K562 (cell line): Measurements from ENCODE around the gene TXNRD3. TPM values are rescaled to one million over a fixed set of nuclear protein-coding genes. Genes with fewer than 3 reads are reported as not detected.

Experiments
- ATAC-seq: fragments of 200-7000 bp; cut with Tn5 transposase; 3 replicates; pipeline ENCODE4 v1.9.1; 2020; ENCODE audit warnings: moderate library complexity
- BruUV-seq: library from RNA; stranded (reverse); fragments of 400-500 nt; replicated peaks from 2 replicates; lab custom pipeline; 2021; lab: Mats Ljungman, UMichigan
- CTCF ChIA-PET: fragments of 300-600 bp; formaldehyde crosslinking; extraction: SDS; loops from one replicate; lab custom pipeline; 2021; ENCODE audit warnings: low intra/inter-chr PET ratio; lab: Yijun Ruan, JAX
- POLR2A ChIA-PET: fragments of 300-600, 350-650 bp; sonication (Branson Sonifier 250); formaldehyde crosslinking; extraction: SDS; loops from one replicate; lab custom pipeline; 2021; ENCODE audit warnings: antibody characterized with exemption, inconsistent platforms; lab: Yijun Ruan, JAX
- DNase-seq, 4 experiments: peaks; one replicate each; pipeline versions ENCODE4 v3.0.0 to v3.0.0-alpha.2; 2011 to 2018; ENCODE audit warnings: low spot score in 3 of 4, mixed read lengths in 3 of 4; ENCODE audit errors: extremely low read depth in 1 of 4
- FAIRE-seq: peaks from 2 replicates; lab custom pipeline; 2011; peaks lifted over from hg19 to GRCh38; lab: Jason Lieb, UNC
- H2AFZ ChIP-seq: 2 replicates; pipeline ENCODE4 v1.6.0; 2011; ENCODE audit warnings: low read depth, low read length, control low read depth, inconsistent platforms
- H3K27ac ChIP-seq: fragments of 200-600 bp; 3 replicates; pipeline ENCODE4 v1.8.0; 2011; ENCODE audit warnings: low read depth, mild to moderate bottlenecking, control low read depth, inconsistent platforms, low read length, moderate library complexity, mixed read lengths; ENCODE audit errors: extremely low read depth
- H3K27me3 ChIP-seq, 2 experiments: fragments of 300-600 bp in 1 of 2; 2 replicates in 1 of 2; 3 replicates in 1 of 2; pipeline versions ENCODE4 v1.6.0 to v1.8.0; 2011; ENCODE audit warnings: inconsistent platforms in 2 of 2, low read length in 2 of 2, mild to moderate bottlenecking in 1 of 2, mixed read lengths in 1 of 2, moderate library complexity in 1 of 2; ENCODE audit not compliant: control insufficient read depth in 2 of 2, insufficient read depth in 2 of 2
- H3K36me3 ChIP-seq: fragments of 300-600 bp; 3 replicates; pipeline ENCODE4 v1.8.0; 2011; ENCODE audit warnings: mild to moderate bottlenecking, low read length, inconsistent platforms; ENCODE audit not compliant: control insufficient read depth, insufficient read depth
- H3K4me1 ChIP-seq, 2 experiments: fragments of 200-600 bp in 1 of 2; replicated peaks in 1 of 2; 2 replicates in 1 of 2; 3 replicates in 1 of 2; pipeline versions ENCODE4 v1.5.1 to v1.8.0; 2011; ENCODE audit warnings: inconsistent platforms in 2 of 2, low read length in 2 of 2, mild to moderate bottlenecking in 1 of 2, mixed read lengths in 1 of 2, moderate library complexity in 1 of 2; ENCODE audit not compliant: control insufficient read depth in 2 of 2, insufficient read depth in 2 of 2
- H3K4me2 ChIP-seq: 2 replicates; pipeline ENCODE4 v1.6.1; 2011; ENCODE audit warnings: low read length, control low read depth, inconsistent platforms, mixed read lengths; ENCODE audit not compliant: insufficient read depth
- H3K4me3 ChIP-seq: fragments of 200-600 bp; sonication (generic), shearing (Covaris generic); 2 replicates; pipeline ENCODE4 v1.5.1; 2016; ENCODE audit warnings: control low read depth, inconsistent platforms
- H3K79me2 ChIP-seq: fragments of 200-600 bp; 3 replicates; pipeline ENCODE4 v1.8.0; 2011; ENCODE audit warnings: low read length, inconsistent platforms; ENCODE audit not compliant: control insufficient read depth, insufficient read depth
- H3K9ac ChIP-seq, 2 experiments: 2 replicates each; pipeline versions ENCODE4 v1.6.0 to v1.6.1; 2011; ENCODE audit warnings: low read depth in 2 of 2, low read length in 2 of 2, control low read depth in 1 of 2, inconsistent platforms in 1 of 2, mild to moderate bottlenecking in 1 of 2, mixed read lengths in 1 of 2; ENCODE audit not compliant: insufficient read depth in 1 of 2
- H3K9me1 ChIP-seq: one replicate; pipeline ENCODE4 v1.6.0; 2011; ENCODE audit warnings: inconsistent platforms, mild to moderate bottlenecking, low read length, moderate library complexity; ENCODE audit not compliant: control insufficient read depth, insufficient read depth
- H3K9me3 ChIP-seq: replicated peaks from 2 replicates; pipeline ENCODE4 v1.5.1; 2011; ENCODE audit warnings: low read depth, low read length, inconsistent platforms; ENCODE audit not compliant: control insufficient read depth, insufficient read depth
- H4K20me1 ChIP-seq: replicated peaks from 2 replicates; pipeline ENCODE4 v1.6.1; 2011; ENCODE audit warnings: low read length, inconsistent platforms, mixed read lengths; ENCODE audit not compliant: control insufficient read depth, insufficient read depth
- BRF2 ChIP-seq: IDR thresholded peaks from 3 replicates; pipeline ENCODE4 v1.6.1; 2011; ENCODE audit warnings: borderline replicate concordance, mild to moderate bottlenecking; ENCODE audit not compliant: insufficient read length, insufficient read depth
- COPS2 ChIP-seq: fragments of 450-650 bp; conservative IDR thresholded peaks from 2 replicates; pipeline ENCODE4 v1.6.1; 2016; ENCODE audit warnings: mild to moderate bottlenecking, moderate library complexity
- CREB3L1 ChIP-seq: fragments of 450-650 bp; IDR thresholded peaks from 2 replicates; pipeline ENCODE4 v1.6.1; 2014; ENCODE audit warnings: low read depth, mild to moderate bottlenecking, moderate library complexity, borderline replicate concordance
- HIVEP1 ChIP-seq: fragments of 250-450 bp; sonication (Bioruptor Pico); IDR thresholded peaks from 2 replicates; pipeline ENCODE4 v1.4.0; 2020; ENCODE audit warnings: mild to moderate bottlenecking
- NELFE ChIP-seq: IDR thresholded peaks from 2 replicates; pipeline ENCODE4 v1.6.1; 2011; ENCODE audit warnings: mild to moderate bottlenecking; ENCODE audit not compliant: insufficient read depth, insufficient read length
- PBX2 ChIP-seq, 2 experiments: IDR thresholded peaks in 1 of 2; conservative IDR thresholded peaks in 1 of 2; 2 replicates each; pipeline ENCODE4 v1.6.1; 2016; ENCODE audit warnings: low read depth in 2 of 2, mild to moderate bottlenecking in 1 of 2, missing compliant biosample characterization in 1 of 2, missing genetic modification characterization in 1 of 2, moderate library complexity in 1 of 2
- RB1 ChIP-seq: fragments of 450-650 bp; IDR thresholded peaks from 2 replicates; pipeline ENCODE4 v1.6.1; 2017; ENCODE audit warnings: low read depth, mild to moderate bottlenecking
- SETDB1 ChIP-seq: IDR thresholded peaks from one replicate; pipeline ENCODE4 v1.6.1; 2012; ENCODE audit warnings: low read length, control low read depth, inconsistent platforms
- SMARCC2 ChIP-seq: fragments of 450-650 bp; IDR thresholded peaks from 2 replicates; pipeline ENCODE4 v1.6.1; 2017; ENCODE audit warnings: antibody characterized with exemption, moderate library complexity, mild to moderate bottlenecking, low read depth
- THAP12 ChIP-seq: fragments of 250-450 bp; sonication (Bioruptor Pico); IDR thresholded peaks from 2 replicates; pipeline ENCODE4 v1.9.0; 2021; ENCODE audit warnings: mild to moderate bottlenecking, inconsistent platforms
- ZNF740 ChIP-seq, 3 experiments: fragments of 200-800 bp in 1 of 3; sonication (Bioruptor generic) in 1 of 3; sonication (generic) in 1 of 3; formaldehyde crosslinking in 1 of 3; IDR thresholded peaks; 2 replicates each; pipeline versions ENCODE4 v1.6.1 to v1.8.0; 2016 to 2022; ENCODE audit warnings: mild to moderate bottlenecking in 2 of 3, missing compliant biosample characterization in 2 of 3, missing genetic modification characterization in 2 of 3, missing genetic modification reagents in 1 of 3
- WGBS: fragments of 100-300 bp; shearing (Covaris generic); methylation state at CpG from one replicate; pipeline ENCODE4 v1.1.6; 2016; ENCODE audit warnings: low coverage, mixed read lengths; ENCODE audit not compliant: insufficient coverage; ENCODE audit errors: missing lambda C conversion rate; 5-methylcytosine and 5-hydroxymethylcytosine counted together
- in situ Hi-C: fragments of 300-500 bp; cut with MboI; formaldehyde crosslinking; loops from 4 replicates; pipeline ENCODE4 v1.15.0; 2018; ENCODE audit warnings: inconsistent platforms, mixed read lengths
- intact Hi-C: fragments of 100-400 bp; cut with micrococcal nuclease; formaldehyde crosslinking; loops from 2 replicates; pipeline ENCODE4 v1.14.2; 2022
- polyA plus RNA-seq, 8 experiments: library from polyadenylated mRNA; depleted of rRNA in 4 of 8; stranded (reverse) in 5 of 8; unstranded in 3 of 8; fragments of >200 nt; fragmentation: Nextera tagmentation in 2 of 8; fragmentation: Illumina TruSeq in 1 of 8; extraction: Ambion mirVana in 2 of 8; extraction: Trizol in 1 of 8; gene quantifications; 2 replicates each; pipeline versions ENCODE4 v1.2.1 to v1.2.3, GENCODE V29; 2011 to 2014; ENCODE audit warnings: inconsistent platforms in 1 of 8, missing spikeins in 1 of 8
- total RNA-seq, 7 experiments: library from RNA; depleted of rRNA in 6 of 7; stranded (reverse); fragments of >200 nt in 6 of 7; fragmentation: Illumina TruSeq in 2 of 7; extraction: Trizol in 2 of 7; gene quantifications; 2 replicates each; pipeline versions ENCODE4 v1.2.1 to v1.2.3, GENCODE V29; 2011 to 2021; ENCODE audit warnings: low replicate concordance in 1 of 7

The TXNRD3 gene
- total and polyA plus RNA-seq, 9 of the 15 experiments (the other 6 are each of a cell fraction or from before 2014, with no cell fraction given): 0.96 to 2.3 (median 1.7) TPM

GRCh38 chr3:126678693-126679317 lies 23.9 kb upstream of the TXNRD3 start:
- in situ Hi-C loops: loop anchor here (10.0 kb wide), 1 partner anchor 776 kb away; no protein-coding TSS in a partner anchor
- H3K9ac ChIP-seq: no peak overlapping the region
- H3K9me1 ChIP-seq: no peaks in the 10 kb centered on the region
- H3K79me2 ChIP-seq: no peaks in the 10 kb centered on the region
- H3K4me2 ChIP-seq: no peak overlapping the region
- no peak overlapping the region for H3K27ac ChIP-seq
- FAIRE-seq: no peak
- ATAC-seq: no peak
- H3K4me3 ChIP-seq: no peak overlapping the region
- H4K20me1 ChIP-seq: no peaks in the 10 kb centered on the region
- BruUV-seq: no TSS peak
- intact Hi-C loops: loop anchor here (5.0 to 10.0 kb wide), 2 partner anchors 73 to 776 kb away; no protein-coding TSS in a partner anchor
- H3K9me3 ChIP-seq: no peaks in the 10 kb centered on the region
- no peak for DNase-seq
- POLR2A ChIA-PET: no interaction called here
- 10% methylated on average over 12 of the region's 30 CpGs for WGBS
- CTCF ChIA-PET: interaction anchor here (0.5 to 0.6 kb wide), 3 partner anchors 198 to 410 kb away, joined by 3 read pairs; no protein-coding TSS in a partner anchor
- peaks cover 0 to 23% of the 10 kb centered on the region in 2 experiments; a peak in 2 of 5 replicates for H3K27me3 ChIP-seq
- H2AFZ ChIP-seq: no peak overlapping the region
- no peaks in the 10 kb centered on the region for H3K36me3 ChIP-seq
- H3K4me1 ChIP-seq: peaks cover 0 to 10% of the 10 kb centered on the region in 2 experiments; a peak in 2 of 5 replicates
- no peak for TF ChIP-seq NELFE
- no peak for TF ChIP-seq BRF2
- no peak for TF ChIP-seq SMARCC2
- no peak for TF ChIP-seq RB1
- no peak for TF ChIP-seq PBX2 (CRISPR knock-in tag; IDR thresholded peaks at IDR 0.05; ENCODE audit: low read depth)
- no peak for TF ChIP-seq PBX2 (tag; conservative IDR thresholded peaks at IDR 0.05; ENCODE audit: low read depth)
- no peak for TF ChIP-seq THAP12 (CRISPR knock-in tag)
- TF ChIP-seq HIVEP1: no peak
- TF ChIP-seq COPS2: no peak
- no peak for TF ChIP-seq CREB3L1
- TF ChIP-seq ZNF740 (CRISPR knock-in tag; IDR thresholded peaks at IDR 0.05): no peak
- no peak for TF ChIP-seq ZNF740 (tag; IDR thresholded peaks at IDR 0.05)
- TF ChIP-seq SETDB1: no peak
